Cardiac atrium fibroblast (primary cell): ENCODE data around the gene DHRS1. TPM values are rescaled to one million over a fixed set of nuclear protein-coding genes. Genes with fewer than 3 reads are reported as not detected.

Source experiments
- total RNA-seq: library from RNA; depleted of rRNA; stranded (reverse); fragments of >200 nt; gene quantifications from 2 replicates; pipeline ENCODE4 v1.2.3, GENCODE V29; 2015

The DHRS1 gene
- 11.3 and 19.0 TPM in 2 replicates for total RNA-seq

DNA sequence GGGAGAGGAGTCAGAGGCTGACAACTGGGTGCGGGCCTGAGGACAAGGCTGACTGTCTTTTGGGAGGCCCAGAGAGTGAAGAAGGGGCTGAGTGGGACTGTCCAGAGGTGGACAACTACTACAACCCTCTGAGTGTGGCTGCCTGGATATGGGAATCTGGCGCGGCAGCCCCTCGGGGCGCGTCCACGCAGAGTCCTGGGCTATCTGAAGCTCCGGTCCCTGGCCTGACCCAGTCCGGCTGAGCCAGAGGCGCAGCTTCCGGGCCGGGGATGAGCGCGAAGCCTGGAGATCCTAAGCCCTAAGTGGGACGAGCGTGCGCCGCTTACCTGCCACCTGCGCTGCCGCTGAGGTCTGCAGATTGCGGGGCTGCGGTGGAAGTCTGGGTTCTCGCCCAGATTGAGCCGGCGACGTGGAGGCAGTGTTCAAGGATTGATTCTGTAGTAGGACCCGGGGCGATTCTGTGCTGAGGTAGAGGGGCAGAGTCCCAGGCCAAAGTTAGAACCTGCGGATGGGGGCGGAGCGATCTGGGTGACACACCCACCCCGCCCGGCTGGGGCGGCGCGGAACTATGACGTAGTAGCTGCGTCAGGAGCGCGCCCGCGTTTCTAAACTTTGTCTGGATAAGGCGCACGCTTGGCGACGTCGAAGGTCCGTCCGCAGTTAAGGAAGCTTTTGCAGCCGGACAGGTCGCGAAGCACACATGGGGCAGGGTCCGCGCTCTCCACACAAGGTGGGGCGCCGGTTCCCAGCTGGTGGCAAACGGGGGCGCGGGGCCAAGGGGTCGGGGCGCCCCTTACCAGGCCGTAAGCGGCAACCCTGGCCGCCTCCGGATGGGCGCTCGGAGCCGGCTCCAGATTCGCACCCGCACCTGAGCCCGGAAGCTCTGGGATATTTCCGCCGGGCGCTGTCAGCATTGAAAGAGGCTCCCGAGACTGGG lies at the start of gene DHRS1, which contains the start of gene NOP9:
Gene DHRS1 (minus strand): TSS at position 526 of the 937 bp plus-strand sequence. CDS start 674 bp downstream, outside the sequence.
Gene NOP9 (plus strand): TSS at position 596 of the 937 bp plus-strand sequence. CDS start 105 bp downstream, at position 701.

DNA sequence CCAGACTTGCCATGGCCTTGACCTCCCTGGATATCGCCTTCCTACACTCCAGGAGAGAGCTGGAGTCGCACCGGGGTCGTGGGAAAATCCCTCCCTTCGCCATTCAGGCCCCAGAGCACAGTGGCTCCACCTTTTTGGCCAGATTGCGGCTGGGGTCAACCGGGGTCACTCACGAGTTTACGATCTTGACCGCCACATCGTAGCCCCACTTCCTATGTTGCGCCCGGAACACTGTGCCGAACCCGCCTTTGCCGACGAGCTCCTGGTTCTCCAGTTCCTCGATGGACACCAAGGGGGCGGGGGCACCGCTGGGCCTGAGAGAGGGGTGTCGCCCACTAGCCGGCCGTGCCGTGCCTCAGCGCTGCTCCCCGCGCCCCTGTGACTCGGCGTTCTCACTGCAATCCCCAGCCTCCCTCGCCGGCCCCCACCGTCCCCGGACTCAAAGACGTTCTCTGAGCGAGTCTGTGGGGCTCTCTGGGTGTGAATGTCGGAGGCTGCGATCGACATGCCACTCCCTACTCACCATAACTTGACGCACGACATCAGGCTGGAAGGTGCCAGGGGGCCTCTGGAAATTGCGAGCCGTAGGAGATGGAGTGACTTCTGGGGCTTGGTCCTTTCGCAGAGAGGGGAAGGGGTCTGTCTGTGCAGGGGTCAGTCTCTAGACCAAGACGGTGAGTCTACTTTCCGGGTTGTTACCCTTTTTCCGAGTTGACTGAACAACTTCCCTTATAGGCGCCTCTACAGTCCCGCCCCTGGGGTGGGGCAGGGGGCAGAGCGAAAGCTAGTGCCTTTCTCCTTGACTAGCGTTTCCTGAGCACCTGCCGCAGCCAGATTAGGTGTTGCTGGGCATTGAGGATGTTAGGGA lies 39.9 kb upstream of the DHRS1 start, which contains the start of gene RIPK3:
Gene RIPK3 (minus strand): TSS at position 708 of the 868 bp plus-strand sequence. CDS start 165 bp downstream, at position 543.

DNA sequence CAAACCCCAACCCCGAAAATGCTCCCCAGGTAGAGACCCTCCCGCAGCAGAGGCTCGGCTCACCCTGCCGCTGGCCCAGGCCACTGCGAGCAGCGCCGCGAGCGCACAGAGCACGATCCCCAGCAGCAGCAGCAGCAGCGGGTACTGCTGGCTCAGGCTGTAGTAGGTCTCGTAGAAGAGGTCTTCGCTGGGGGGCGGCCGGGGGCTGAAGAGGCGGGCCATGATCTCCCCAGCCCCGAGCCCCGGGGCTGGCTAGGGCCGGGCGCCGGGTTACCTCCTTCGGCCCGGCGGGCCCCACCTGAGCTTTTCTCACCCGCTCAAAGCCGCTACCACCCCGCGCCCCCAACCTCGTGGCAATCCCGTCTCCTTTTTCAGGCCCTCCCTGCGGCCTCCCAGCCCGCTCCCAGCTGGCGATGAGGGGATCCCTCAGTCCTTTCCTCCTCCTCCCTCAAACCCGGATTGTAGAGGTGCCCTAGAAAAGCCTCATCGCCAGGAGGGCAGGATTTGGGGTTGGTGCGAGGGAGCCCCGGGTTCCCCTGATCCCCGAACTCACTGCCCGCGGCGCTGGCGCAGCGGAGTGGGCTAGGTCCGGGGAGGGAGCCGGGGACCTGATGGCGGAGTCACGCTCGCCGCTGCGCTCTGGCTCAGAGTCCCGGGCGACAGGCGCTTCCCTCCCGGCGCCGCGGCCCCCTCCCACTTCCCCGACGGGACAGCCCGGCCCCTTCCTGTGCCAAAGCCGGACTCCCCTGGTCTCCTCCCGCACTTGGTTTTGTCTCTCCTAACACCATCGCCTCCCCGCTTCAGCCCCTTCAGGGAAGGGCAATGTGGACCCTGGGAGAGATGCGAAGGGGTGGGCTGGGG lies 35.1 kb upstream of the DHRS1 start, which contains the start of gene ADCY4:
Gene ADCY4 (minus strand): TSS at position 641 of the 861 bp plus-strand sequence. CDS start 419 bp downstream, at position 222.

DNA sequence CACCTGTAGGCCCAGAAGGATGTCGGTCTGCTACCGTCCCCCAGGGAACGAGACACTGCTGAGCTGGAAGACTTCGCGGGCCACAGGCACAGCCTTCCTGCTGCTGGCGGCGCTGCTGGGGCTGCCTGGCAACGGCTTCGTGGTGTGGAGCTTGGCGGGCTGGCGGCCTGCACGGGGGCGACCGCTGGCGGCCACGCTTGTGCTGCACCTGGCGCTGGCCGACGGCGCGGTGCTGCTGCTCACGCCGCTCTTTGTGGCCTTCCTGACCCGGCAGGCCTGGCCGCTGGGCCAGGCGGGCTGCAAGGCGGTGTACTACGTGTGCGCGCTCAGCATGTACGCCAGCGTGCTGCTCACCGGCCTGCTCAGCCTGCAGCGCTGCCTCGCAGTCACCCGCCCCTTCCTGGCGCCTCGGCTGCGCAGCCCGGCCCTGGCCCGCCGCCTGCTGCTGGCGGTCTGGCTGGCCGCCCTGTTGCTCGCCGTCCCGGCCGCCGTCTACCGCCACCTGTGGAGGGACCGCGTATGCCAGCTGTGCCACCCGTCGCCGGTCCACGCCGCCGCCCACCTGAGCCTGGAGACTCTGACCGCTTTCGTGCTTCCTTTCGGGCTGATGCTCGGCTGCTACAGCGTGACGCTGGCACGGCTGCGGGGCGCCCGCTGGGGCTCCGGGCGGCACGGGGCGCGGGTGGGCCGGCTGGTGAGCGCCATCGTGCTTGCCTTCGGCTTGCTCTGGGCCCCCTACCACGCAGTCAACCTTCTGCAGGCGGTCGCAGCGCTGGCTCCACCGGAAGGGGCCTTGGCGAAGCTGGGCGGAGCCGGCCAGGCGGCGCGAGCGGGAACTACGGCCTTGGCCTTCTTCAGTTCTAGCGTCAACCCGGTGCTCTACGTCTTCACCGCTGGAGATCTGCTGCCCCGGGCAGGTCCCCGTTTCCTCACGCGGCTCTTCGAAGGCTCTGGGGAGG lies 11.3 kb upstream of the DHRS1 start, which contains the start of gene LTB4R:
Gene LTB4R (plus strand): TSS at position 857 of the 959 bp plus-strand sequence. CDS start 4,150 bp downstream, outside the sequence.

DNA sequence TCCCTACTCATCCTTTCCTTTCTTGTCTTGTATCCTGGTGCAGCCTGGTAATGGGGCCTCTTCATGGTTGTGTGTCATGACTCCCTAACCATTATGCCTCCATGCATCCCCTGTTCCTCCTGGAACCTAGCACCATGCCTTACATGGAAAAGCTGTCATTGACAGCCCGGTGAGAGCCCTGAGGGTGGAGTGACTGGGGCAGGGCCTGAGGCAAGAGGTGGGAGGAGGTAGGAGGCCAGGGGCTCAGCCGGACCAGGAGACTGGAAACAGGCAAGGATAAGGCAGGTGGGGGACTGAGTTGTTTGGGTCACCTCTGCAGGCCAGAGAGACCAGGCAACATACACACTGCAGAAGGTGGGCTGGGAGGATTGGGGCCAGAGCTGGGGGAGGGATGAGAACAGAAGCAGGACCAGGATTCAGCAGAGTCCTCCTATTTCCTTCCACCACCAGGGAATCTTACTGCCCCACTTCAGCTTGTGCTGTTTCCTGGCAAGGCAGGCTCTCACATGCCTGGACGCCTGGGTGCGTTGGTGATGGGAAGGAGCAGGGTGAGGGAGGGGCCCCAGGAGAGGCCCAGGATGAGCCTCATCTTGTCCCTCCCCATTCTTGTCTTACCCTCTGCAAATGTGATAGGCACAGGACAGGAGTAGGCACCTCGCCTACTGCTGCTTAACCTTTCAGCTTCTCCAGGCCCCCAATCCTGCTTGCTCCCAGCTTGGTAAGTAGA lies 10.1 kb upstream of the DHRS1 start, which contains the start of gene LTB4R2:
Gene LTB4R2 (plus strand): TSS at position 603 of the 727 bp plus-strand sequence. CDS start 525 bp downstream, outside the sequence.

DNA sequence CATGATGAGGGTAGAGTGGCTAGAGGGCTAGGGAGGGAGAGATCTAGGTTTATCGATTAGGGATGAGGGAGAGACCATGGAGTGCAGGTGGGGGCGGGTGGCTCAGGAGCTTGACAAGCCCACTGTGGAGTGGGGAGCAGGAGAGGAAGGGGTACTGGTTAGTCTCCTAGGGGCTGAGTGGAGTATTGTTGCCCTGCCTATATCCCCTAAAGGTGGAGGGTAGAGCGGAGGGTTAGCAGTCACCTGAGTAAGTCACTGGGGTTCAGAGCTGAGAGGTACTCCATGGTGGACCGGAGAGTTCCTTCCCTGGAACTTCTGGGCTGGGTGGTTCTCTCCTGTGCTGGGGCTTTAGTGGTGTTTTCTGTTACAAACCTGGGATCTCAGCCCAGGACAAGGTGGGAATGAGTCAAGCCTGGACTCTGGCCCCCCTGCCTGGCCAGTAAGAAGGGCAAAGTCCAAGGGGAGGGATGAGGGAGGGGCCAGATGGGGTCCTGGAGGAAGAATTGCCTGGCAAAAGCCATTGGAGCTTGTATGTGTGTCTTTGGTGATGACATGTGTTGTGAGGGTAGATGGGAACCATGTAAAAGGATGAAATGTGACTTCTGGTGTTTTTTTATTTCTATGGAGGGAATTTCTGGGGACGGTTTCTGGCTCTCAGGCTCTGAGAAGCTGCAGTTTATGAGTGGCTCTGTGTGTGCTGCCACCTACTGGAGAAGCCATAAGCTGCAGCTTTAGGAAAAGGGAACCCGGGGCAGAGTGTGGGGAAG lies 8.2 kb upstream of the DHRS1 start, which contains the start of gene CIDEB:
Gene CIDEB (minus strand): TSS at position 403 of the 767 bp plus-strand sequence. CDS start 119 bp downstream, at position 284.

DNA sequence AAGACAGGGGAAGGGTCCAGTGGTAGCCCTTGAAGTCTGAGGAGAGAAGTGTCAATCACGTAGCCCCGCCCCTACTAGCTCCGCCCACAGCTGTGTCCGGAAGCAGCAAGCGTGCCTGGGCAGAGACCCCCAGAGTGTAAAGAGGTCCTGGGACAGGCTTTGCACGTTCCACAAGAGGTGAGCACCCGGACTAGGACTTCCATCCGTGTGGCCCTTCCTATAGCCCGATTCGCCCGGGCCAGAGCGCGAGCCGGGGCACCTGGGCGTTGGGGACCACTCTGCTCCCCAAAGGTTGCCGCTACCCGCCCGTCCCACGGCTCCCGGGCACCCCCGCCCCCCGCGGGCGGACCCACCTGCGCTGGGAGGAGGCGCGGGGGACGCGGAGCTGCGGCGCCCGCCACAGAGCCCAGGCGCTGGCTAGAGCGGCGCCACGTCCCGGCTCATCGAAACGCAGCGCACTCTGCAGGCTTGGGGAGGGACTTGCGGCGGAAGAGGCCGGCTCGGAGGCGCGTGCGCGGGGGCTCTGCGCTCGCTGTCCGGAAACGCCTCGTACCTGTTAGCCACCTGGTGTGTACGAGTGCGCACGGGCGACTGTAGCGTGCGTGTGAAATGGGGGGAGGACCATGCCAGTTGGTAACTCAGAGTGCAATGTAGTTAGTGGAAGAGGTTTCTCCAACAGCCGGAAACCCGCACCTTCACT lies 28.3 kb downstream of the DHRS1 start, which contains the start of gene RABGGTA:
Gene RABGGTA (minus strand): TSS at position 464 of the 700 bp plus-strand sequence. CDS start 482 bp downstream, outside the sequence.

DNA sequence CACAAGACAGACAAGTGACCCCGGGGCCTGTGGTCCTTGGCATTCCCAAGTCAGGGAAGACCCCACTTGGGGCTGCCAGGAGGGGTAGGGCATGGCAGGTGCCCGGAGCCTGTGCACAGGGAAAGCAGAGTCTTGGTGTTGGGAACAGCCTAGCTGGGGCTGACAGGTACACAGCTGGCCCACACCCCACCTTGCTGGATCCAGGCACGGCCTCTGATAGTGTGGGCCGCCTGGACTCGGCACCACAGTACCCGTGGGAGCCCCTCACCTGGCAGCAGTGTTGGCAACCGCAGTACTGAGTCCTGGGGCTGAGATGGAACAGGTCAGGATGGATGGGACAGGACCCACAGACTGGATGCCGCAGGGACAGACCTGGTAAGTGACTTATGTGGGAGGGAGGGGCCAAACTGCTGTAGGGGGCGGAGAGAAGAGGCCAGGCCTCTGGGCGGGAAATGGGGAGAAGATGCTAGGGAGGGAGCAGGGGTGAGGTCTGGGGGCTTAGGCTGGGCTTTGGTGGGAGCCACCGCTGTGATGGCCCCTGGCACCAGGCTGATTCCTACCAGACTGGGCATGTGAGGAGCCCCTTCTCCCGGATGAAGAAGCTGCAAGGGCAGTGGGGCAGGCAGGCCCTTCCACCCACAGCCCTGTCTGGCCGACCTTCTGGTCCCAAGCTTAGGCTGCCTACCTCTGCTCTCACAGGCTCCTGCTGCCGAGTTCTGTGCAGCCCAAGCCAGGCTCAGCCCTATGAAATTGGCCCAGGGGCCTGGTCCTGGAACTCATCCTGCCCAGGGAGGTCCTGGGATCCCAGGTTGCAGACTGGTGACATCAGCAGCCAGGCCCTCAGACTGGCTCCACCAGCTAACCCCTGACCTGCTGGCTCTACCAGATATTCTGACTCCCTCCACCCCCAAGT lies 36.5 kb downstream of the DHRS1 start, which contains the start of gene TGM1:
Gene TGM1 (minus strand): TSS at position 357 of the 913 bp plus-strand sequence. CDS start 825 bp downstream, outside the sequence.

Other genes with a start within 250 kb of the DHRS1 start
- 0.16 TPM in 1 of 2 replicates, not detected in the other for gene CARMIL3, start 247.8 kb downstream of the DHRS1 start, total RNA-seq
- not detected in 2 replicates for gene CPNE6, start 228.2 kb downstream of the DHRS1 start, total RNA-seq
- 32.7 and 43.4 TPM in 2 replicates for gene PCK2, start 205.5 kb downstream of the DHRS1 start, total RNA-seq
- gene DCAF11, start 185.0 kb downstream of the DHRS1 start, total RNA-seq, result 27.5 and 28.7 TPM in 2 replicates
- 0.32 TPM in 1 of 2 replicates, not detected in the other for gene NRL, start 184.8 kb downstream of the DHRS1 start, total RNA-seq
- gene FITM1, start 169.1 kb downstream of the DHRS1 start, total RNA-seq, result 0.32 TPM in 1 of 2 replicates, not detected in the other
- 151 and 174 TPM in 2 replicates for gene PSME1, start 163.6 kb downstream of the DHRS1 start, total RNA-seq
- 14.4 and 27.4 TPM in 2 replicates for gene EMC9, start 158.2 kb downstream of the DHRS1 start, total RNA-seq
- gene PSME2, start 153.2 kb downstream of the DHRS1 start, total RNA-seq, result 44.6 and 52.2 TPM in 2 replicates
- 24.2 and 25.6 TPM in 2 replicates for gene RNF31, start 152.3 kb downstream of the DHRS1 start, total RNA-seq
- 34.2 and 65.2 TPM in 2 replicates for gene IRF9, start 138.5 kb downstream of the DHRS1 start, total RNA-seq
- gene REC8, start 127.7 kb downstream of the DHRS1 start, total RNA-seq, result 2.9 TPM in 1 of 2 replicates, not detected in the other
- 24.2 and 39.0 TPM in 2 replicates for gene IPO4, start 111.0 kb downstream of the DHRS1 start, total RNA-seq
- gene TM9SF1, start 104.3 kb downstream of the DHRS1 start, total RNA-seq, result 71.5 and 84.7 TPM in 2 replicates
- not detected in 2 replicates for gene TSSK4, start 94.1 kb downstream of the DHRS1 start, total RNA-seq
- 34.7 TPM in 2 replicates for gene CHMP4A, start 86.3 kb downstream of the DHRS1 start, total RNA-seq
- 6.7 and 9.2 TPM in 2 replicates for gene MDP1, start 83.7 kb downstream of the DHRS1 start, total RNA-seq
- gene NEDD8, start 67.4 kb downstream of the DHRS1 start, total RNA-seq, result 140 and 176 TPM in 2 replicates
- 41.7 and 96.7 TPM in 2 replicates for gene GMPR2, start 66.9 kb downstream of the DHRS1 start, total RNA-seq
- 42.1 and 42.6 TPM in 2 replicates for gene TINF2, start 57.2 kb downstream of the DHRS1 start, total RNA-seq
- 0.16 and 0.72 TPM in 2 replicates for gene TGM1, start 36.6 kb downstream of the DHRS1 start, total RNA-seq
- gene RABGGTA, start 28.2 kb downstream of the DHRS1 start, total RNA-seq, result 25.9 and 39.9 TPM in 2 replicates
- gene NOP9, start 70 bp upstream of the DHRS1 start, total RNA-seq, result 12.6 and 13.9 TPM in 2 replicates
- gene CIDEB, start 8.2 kb upstream of the DHRS1 start, total RNA-seq, result 0.18 and 2.8 TPM in 2 replicates
- gene LTB4R2, start 10.4 kb upstream of the DHRS1 start, total RNA-seq, result 1.4 and 2.1 TPM in 2 replicates
- 3.6 and 6.3 TPM in 2 replicates for gene LTB4R, start 11.7 kb upstream of the DHRS1 start, total RNA-seq
- gene ADCY4, start 35.3 kb upstream of the DHRS1 start, total RNA-seq, result 1.8 and 2.3 TPM in 2 replicates
- 0.36 TPM in 1 of 2 replicates, not detected in the other for gene RIPK3, start 40.2 kb upstream of the DHRS1 start, total RNA-seq
- gene NFATC4, start 68.4 kb upstream of the DHRS1 start, total RNA-seq, result 40.0 and 41.9 TPM in 2 replicates
- gene NYNRIN, start 99.2 kb upstream of the DHRS1 start, total RNA-seq, result 6.3 and 11.7 TPM in 2 replicates
- 2.8 and 3.4 TPM in 2 replicates for gene CBLN3, start 129.9 kb upstream of the DHRS1 start, total RNA-seq
- gene KHNYN, start 130.2 kb upstream of the DHRS1 start, total RNA-seq, result 30.3 and 36.6 TPM in 2 replicates
- 14.1 and 24.2 TPM in 2 replicates for gene SDR39U1, start 143.0 kb upstream of the DHRS1 start, total RNA-seq
- gene CMA1, start 208.5 kb upstream of the DHRS1 start, total RNA-seq, result not detected in 2 replicates